ENCODE results near the gene SUSD2.

The SUSD2 gene

DNA sequence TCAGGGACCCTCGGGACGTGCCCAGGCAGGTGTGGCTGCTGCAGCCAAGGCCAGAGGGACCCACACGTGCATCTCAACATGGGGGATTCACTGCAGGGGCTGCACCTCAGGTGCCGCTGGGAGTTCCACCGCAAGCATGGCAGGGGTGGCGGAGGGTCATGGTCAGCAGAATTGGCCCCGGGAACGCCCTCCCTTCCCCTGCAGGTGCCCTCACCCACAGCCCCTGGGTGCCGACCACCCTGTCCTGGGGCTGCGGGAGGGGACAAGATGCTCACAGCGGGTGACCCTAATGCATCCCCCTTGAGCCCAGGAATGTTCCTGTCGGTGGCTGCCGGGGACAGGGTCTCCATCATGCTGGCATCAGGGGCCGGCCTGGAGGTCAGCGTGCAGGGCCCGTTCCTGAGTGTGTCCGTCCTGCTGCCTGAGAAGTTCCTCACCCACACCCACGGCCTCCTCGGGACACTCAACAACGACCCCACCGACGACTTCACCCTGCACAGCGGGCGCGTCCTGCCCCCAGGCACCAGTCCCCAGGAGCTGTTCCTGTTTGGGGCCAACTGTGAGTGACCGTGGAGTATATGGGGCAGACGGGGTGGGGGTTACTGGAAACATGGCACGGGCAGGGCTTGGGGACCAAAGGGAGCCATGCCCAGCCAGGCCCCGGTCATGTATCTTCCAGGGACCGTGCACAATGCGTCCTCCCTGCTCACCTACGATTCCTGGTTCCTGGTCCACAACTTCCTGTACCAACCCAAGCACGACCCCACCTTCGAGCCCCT is 5.8 kb downstream of the SUSD2 start:
- no peaks in the 10 kb centered on the region for H4K20me1 ChIP-seq (ENCODE audit: insufficient read depth, low read length)
- H3K9me3 ChIP-seq (ENCODE audit: insufficient read depth, low read length), result no peaks in the 10 kb centered on the region
- peaks cover 20% of the 10 kb centered on the region for H3K4me1 ChIP-seq (ENCODE audit: low read length)
- TF ChIP-seq, protein P1, sequence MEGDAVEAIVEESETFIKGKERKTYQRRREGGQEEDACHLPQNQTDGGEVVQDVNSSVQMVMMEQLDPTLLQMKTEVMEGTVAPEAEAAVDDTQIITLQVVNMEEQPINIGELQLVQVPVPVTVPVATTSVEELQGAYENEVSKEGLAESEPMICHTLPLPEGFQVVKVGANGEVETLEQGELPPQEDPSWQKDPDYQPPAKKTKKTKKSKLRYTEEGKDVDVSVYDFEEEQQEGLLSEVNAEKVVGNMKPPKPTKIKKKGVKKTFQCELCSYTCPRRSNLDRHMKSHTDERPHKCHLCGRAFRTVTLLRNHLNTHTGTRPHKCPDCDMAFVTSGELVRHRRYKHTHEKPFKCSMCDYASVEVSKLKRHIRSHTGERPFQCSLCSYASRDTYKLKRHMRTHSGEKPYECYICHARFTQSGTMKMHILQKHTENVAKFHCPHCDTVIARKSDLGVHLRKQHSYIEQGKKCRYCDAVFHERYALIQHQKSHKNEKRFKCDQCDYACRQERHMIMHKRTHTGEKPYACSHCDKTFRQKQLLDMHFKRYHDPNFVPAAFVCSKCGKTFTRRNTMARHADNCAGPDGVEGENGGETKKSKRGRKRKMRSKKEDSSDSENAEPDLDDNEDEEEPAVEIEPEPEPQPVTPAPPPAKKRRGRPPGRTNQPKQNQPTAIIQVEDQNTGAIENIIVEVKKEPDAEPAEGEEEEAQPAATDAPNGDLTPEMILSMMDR (IDR thresholded peaks at IDR 0.05; ENCODE audit: low read depth, low read length), result no peak
- TF ChIP-seq EZH2phosphoT487 (IDR thresholded peaks at IDR 0.05; ENCODE audit: low read depth), result no peak
- no peaks in the 10 kb centered on the region for H3K36me3 ChIP-seq (replicated peaks; ENCODE audit: low read depth, low read length)
- no peak overlapping the region for H2AFZ ChIP-seq (ENCODE audit: low read depth, low read length)
- H3K79me2 ChIP-seq (ENCODE audit: low read length), result no peaks in the 10 kb centered on the region
- no peak overlapping the region for H3K27ac ChIP-seq (ENCODE audit: low read length)
- no peak overlapping the region for H3K4me2 ChIP-seq (ENCODE audit: low read length)
- no peak overlapping the region for H3K4me3 ChIP-seq (ENCODE audit: low read length)
- no peak overlapping the region for H3K9ac ChIP-seq (ENCODE audit: low read length)
- H3K27me3 ChIP-seq (ENCODE audit: low read depth, low read length), result no peaks in the 10 kb centered on the region

DNA sequence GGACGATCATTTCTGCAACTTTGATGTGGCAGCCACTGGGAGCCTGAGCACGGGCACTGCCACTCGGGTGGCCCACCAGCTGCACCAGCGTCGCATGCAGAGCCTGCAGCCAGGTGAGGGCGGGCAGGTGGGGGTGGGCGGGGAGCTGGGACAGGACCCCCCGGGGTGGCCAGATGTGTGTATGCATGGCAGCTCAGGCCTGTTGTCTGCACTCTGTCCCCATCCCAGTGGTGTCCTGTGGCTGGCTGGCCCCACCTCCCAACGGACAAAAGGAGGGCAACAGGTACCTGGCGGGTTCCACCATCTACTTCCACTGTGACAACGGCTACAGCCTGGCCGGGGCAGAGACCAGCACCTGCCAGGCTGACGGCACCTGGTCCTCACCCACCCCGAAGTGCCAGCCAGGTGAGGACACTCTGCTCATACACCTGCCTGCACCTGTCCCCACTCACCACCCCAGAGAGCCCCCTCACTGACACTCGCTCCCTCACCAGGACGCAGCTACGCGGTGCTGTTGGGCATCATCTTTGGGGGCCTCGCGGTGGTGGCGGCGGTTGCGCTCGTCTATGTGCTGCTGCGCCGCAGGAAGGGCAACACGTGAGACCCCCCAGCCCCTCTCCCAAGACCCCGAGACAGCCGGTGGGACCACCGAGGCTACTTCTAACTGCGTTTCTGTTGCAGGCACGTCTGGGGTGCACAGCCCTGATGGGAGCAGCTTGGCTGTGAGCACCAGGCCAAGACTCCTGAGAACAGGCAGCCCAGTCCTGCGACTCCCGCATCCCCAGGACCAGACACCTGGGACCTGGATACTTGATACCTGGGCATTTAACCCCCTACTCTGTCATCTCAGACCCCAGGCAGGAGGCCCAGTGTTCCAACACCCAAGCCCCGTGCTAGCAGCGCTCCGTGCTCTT is 6.7 kb downstream of the SUSD2 start:
- TF ChIP-seq, protein P1 (IDR thresholded peaks at IDR 0.05; ENCODE audit: low read depth, low read length), result no peak
- no peak for TF ChIP-seq EZH2phosphoT487 (IDR thresholded peaks at IDR 0.05; ENCODE audit: low read depth)
- Histone ChIP-seq H3K9me3 (ENCODE audit: insufficient read depth, low read length) (no peaks in the 10 kb centered on the region), H2AFZ (ENCODE audit: low read depth, low read length) (no peak overlapping the region), H3K4me3 (ENCODE audit: low read length) (no peak overlapping the region), H3K36me3 (replicated peaks; ENCODE audit: low read depth, low read length) (no peaks in the 10 kb centered on the region), H3K9ac (ENCODE audit: low read length) (no peak overlapping the region), H4K20me1 (ENCODE audit: insufficient read depth, low read length) (no peaks in the 10 kb centered on the region), H3K27ac (ENCODE audit: low read length) (no peak overlapping the region), H3K27me3 (ENCODE audit: low read depth, low read length) (no peaks in the 10 kb centered on the region), H3K79me2 (ENCODE audit: low read length) (no peaks in the 10 kb centered on the region), H3K4me2 (ENCODE audit: low read length) (no peak overlapping the region), H3K4me1 (ENCODE audit: low read length) (peaks cover 15% of the 10 kb centered on the region)

DNA sequence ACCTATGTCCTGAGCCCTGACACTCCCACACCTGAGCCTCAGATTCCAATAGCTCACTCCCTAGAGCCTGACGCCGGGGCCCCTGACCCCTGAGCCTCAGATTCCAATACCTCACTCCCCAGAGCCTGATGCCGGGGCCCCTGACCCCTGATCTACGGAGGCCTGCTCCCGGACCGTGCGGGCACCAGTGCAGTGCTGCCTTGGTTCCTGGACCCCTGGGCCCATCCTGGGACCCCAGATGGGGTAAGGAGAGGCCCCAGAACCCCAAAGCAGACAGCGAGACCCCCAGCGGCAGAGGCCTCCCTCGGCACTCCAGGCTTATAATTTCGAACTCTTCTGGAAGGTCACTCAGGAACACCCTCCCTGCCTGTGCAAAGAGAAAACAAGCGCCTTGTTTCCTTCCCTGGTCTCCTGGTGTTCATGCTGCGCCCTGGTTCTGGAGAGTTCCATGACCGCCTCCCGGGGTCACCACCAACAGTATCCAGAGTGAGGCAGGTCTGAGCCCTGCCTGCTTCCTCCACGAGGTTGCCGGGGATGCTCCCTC is 7.5 kb downstream of the SUSD2 start:
- TF ChIP-seq, protein P1 (IDR thresholded peaks at IDR 0.05; ENCODE audit: low read depth, low read length), result no peak
- TF ChIP-seq EZH2phosphoT487 (IDR thresholded peaks at IDR 0.05; ENCODE audit: low read depth), result no peak
- H3K4me2 ChIP-seq (ENCODE audit: low read length), result no peak overlapping the region
- H3K36me3 ChIP-seq (replicated peaks; ENCODE audit: low read depth, low read length), result no peaks in the 10 kb centered on the region
- H4K20me1 ChIP-seq (ENCODE audit: insufficient read depth, low read length), result no peaks in the 10 kb centered on the region
- no peak overlapping the region for H2AFZ ChIP-seq (ENCODE audit: low read depth, low read length)
- H3K4me1 ChIP-seq (ENCODE audit: low read length), result peaks cover 7% of the 10 kb centered on the region
- H3K27ac ChIP-seq (ENCODE audit: low read length), result no peak overlapping the region
- H3K27me3 ChIP-seq (ENCODE audit: low read depth, low read length), result no peaks in the 10 kb centered on the region
- no peak overlapping the region for H3K4me3 ChIP-seq (ENCODE audit: low read length)
- H3K9me3 ChIP-seq (ENCODE audit: insufficient read depth, low read length), result no peaks in the 10 kb centered on the region
- no peaks in the 10 kb centered on the region for H3K79me2 ChIP-seq (ENCODE audit: low read length)
- H3K9ac ChIP-seq (ENCODE audit: low read length), result no peak overlapping the region
